ENCODE measurements around the gene GABARAPL1.

DNA sequence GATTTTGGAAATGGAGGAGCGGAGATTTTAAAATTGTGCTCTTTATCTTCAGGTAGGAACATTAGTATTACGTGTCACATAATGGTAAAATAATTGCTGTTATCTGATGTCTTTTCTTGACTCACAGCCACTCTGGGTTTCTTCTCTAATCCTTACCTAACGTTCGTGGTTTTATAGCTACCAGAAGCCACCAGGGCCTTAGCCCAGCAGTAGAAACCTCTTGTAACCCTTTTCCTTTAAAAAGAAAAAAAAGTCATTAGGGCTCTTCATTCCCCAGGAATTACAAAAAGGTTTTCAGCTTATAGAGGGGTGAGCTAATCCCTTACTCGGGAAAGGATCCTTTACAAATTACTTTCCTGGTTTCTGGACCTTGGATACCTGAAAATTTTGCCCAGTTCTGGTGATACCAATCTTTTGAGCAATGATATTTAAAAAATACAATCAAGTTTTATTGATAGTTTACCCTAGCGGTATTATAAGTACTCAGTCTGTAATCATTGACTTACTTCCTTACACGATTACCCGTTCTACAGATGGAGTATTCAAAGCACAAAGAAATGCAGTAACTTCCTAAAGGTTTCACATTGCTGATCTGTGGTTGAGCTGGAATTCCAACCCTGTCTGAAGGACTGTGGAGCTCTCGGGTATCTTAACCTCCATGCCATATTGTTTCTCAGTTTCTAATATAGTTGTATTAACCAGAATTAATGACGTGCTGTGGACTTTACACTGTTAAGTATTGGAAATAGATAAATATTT, 1.6 kb downstream of the GABARAPL1 start:
- no peak for TF ChIP-seq CTCF (conservative IDR thresholded peaks at IDR 0.05 in 1 of 2, IDR thresholded peaks at IDR 0.05 in 1 of 2; ENCODE audit: low read depth in 1 of 2, low read length in 2 of 2)
- TF ChIP-seq EZH2 (IDR thresholded peaks at IDR 0.05; ENCODE audit: low read length, missing control alignments), result no peak

All from fibroblast of lung (primary cell).